ENCODE results near the gene ABR.
"Not testable (repeated sequence)": the region's sequence is repeated elsewhere in the genome, so short reads cannot be mapped to it uniquely, and the experiment has no call there.

The ABR gene

GRCh38 chr17:1201132-1201702 is 21.4 kb upstream of the ABR start:
- no peak for DNase-seq (ENCODE audit: low spot score)

GRCh38 chr17:1199271-1199743 is 19.5 kb upstream of the ABR start:
- not testable (repeated sequence) for DNase-seq (ENCODE audit: low spot score)

GRCh38 chr17:1197781-1198490 is 18.2 kb upstream of the ABR start:
- DNase-seq (ENCODE audit: low spot score): no peak

- DNase-seq (ENCODE audit: low spot score): no peak
Measured at GRCh38 chr17:1197379-1197778, 17.6 kb upstream of the ABR start.

GRCh38 chr17:1196946-1197345 is 17.2 kb upstream of the ABR start:
- no peak for DNase-seq (ENCODE audit: low spot score)

GRCh38 chr17:1192911-1193699 is 13.3 kb upstream of the ABR start:
- DNase-seq (ENCODE audit: low spot score): no peak

GRCh38 chr17:1190751-1191331 is 11.1 kb upstream of the ABR start:
- peak; percentile 36 for DNase-seq (ENCODE audit: low spot score)

- DNase-seq (ENCODE audit: low spot score): no peak
Measured at GRCh38 chr17:1188812-1189504, 9.2 kb upstream of the ABR start.

GRCh38 chr17:1186923-1187771 is 7.4 kb upstream of the ABR start:
- DNase-seq (ENCODE audit: low spot score): peak; percentile 87

- DNase-seq (ENCODE audit: low spot score): no peak
Measured at GRCh38 chr17:1186214-1186820, 6.5 kb upstream of the ABR start.

GRCh38 chr17:1183171-1183873 is 3.5 kb upstream of the ABR start:
- no peak for DNase-seq (ENCODE audit: low spot score)

- no peak for DNase-seq (ENCODE audit: low spot score)
Measured at GRCh38 chr17:1182811-1183170, 3.0 kb upstream of the ABR start.

- no peak for DNase-seq (ENCODE audit: low spot score)
Measured at GRCh38 chr17:1181753-1182137, 2.0 kb upstream of the ABR start.

- no peak for DNase-seq (ENCODE audit: low spot score)
Measured at GRCh38 chr17:1180958-1181752, 1.4 kb upstream of the ABR start.

GRCh38 chr17:1179112-1179817 is 516 bp downstream of the ABR start:
- peak; percentile 34 for DNase-seq (ENCODE audit: low spot score)

GRCh38 chr17:1177016-1177700 is 2.6 kb downstream of the ABR start:
- DNase-seq (ENCODE audit: low spot score): no peak

- no peak for DNase-seq (ENCODE audit: low spot score)
Measured at GRCh38 chr17:1174263-1174880, 5.4 kb downstream of the ABR start.
